HG03103 (cell line): ENCODE data around the gene SNX11.
A peak's percentile ranks its signal among the peaks of the same experiment; 100 is the strongest.
"Not testable (repeated sequence)": the region's sequence is repeated elsewhere in the genome, so short reads cannot be mapped to it uniquely, and the experiment has no call there.

Source experiments
- ATAC-seq: cut with Tn5 transposase; IDR thresholded peaks from one replicate; pipeline ENCODE4 v1.9.1; 2021; ENCODE audit warnings: low read depth; ENCODE audit not compliant: unreplicated experiment

SNX11 gene

GRCh38 chr17:48107137-48108055 lies at the start of gene SNX11:
Gene SNX11 (plus strand): TSS chr17:48107766. CDS start chr17:48112044, 4,278 bp downstream.
- ATAC-seq: peak; percentile 65

- no peak for ATAC-seq
These were observed 49.0 kb upstream of the SNX11 start for GRCh38 chr17:48058393-48059124.

- no peak for ATAC-seq
These were observed 48.4 kb upstream of the SNX11 start for GRCh38 chr17:48059125-48059668.

GRCh38 chr17:48060249-48060648 lies 47.3 kb upstream of the SNX11 start:
- ATAC-seq: no peak

- no peak for ATAC-seq
These were observed 45.3 kb upstream of the SNX11 start for GRCh38 chr17:48062273-48062672.

- no peak for ATAC-seq
These were observed 42.9 kb upstream of the SNX11 start for GRCh38 chr17:48064638-48065037.

GRCh38 chr17:48066192-48066591 lies 41.4 kb upstream of the SNX11 start:
- ATAC-seq: no peak

- ATAC-seq: no peak
These were observed 40.9 kb upstream of the SNX11 start for GRCh38 chr17:48066656-48067055.

- no peak for ATAC-seq
These were observed 40.3 kb upstream of the SNX11 start for GRCh38 chr17:48067245-48067644.

GRCh38 chr17:48067808-48068207 lies 39.8 kb upstream of the SNX11 start:
- not testable (repeated sequence) for ATAC-seq

GRCh38 chr17:48068491-48068961 lies 39.0 kb upstream of the SNX11 start:
- no peak for ATAC-seq

GRCh38 chr17:48070195-48070594 lies 37.4 kb upstream of the SNX11 start:
- ATAC-seq: no peak

GRCh38 chr17:48071654-48072053 lies 35.9 kb upstream of the SNX11 start:
- ATAC-seq: no peak

GRCh38 chr17:48072811-48073210 lies 34.8 kb upstream of the SNX11 start:
- not testable (repeated sequence) for ATAC-seq

- not testable (repeated sequence) for ATAC-seq
These were observed 33.9 kb upstream of the SNX11 start for GRCh38 chr17:48073566-48074094.

- ATAC-seq: no peak
These were observed 33.1 kb upstream of the SNX11 start for GRCh38 chr17:48074322-48075081.

GRCh38 chr17:48077152-48077551 lies 30.4 kb upstream of the SNX11 start:
- ATAC-seq: not testable (repeated sequence)

GRCh38 chr17:48081858-48082257 lies 25.7 kb upstream of the SNX11 start:
- ATAC-seq: no peak

GRCh38 chr17:48084932-48085331 lies 22.6 kb upstream of the SNX11 start:
- ATAC-seq: no peak
